GM19395 (cell line): ENCODE measurements around the gene DHDH.
"Not testable (repeated sequence)": the region's sequence is repeated elsewhere in the genome, so short reads cannot be mapped to it uniquely, and the experiment has no call there.

Experiments used
- ATAC-seq: cut with Tn5 transposase; IDR thresholded peaks from one replicate; pipeline ENCODE4 v1.9.1; 2021; ENCODE audit warnings: mild to moderate bottlenecking, moderate library complexity; ENCODE audit not compliant: unreplicated experiment

The DHDH gene

DNA sequence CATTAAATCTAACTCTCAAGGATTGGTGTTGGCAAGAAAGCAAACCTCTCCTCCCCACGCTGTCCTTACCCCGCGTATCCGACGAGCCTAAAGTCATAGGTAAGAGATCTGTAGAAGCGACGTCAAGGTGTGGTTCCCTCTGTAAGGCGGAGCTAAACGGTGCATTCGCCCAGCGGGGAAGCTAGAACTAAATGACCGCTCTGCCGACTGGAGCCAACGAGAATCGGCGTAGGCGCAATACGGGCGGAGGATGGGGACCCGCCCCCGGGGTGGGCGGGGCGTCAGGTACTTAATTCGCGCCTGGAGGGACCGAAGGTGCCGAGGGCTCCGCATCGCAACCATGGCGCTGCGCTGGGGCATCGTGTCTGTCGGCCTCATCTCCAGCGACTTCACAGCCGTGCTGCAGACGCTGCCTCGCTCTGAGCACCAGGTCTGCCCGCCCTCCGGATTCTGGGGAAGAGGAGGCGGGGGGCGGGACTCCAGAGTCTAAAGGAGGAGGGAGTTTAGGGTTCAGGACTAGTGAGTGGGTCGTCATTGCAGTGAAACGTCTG is at the start of gene DHDH:
TSS of gene DHDH (plus strand) at position 318 of the 551 bp plus-strand sequence. CDS start at position 341, 23 bp downstream.
- no peak for ATAC-seq

GRCh38 chr19:48883726-48884125 is 49.8 kb upstream of the DHDH start:
- ATAC-seq = no peak

DNA sequence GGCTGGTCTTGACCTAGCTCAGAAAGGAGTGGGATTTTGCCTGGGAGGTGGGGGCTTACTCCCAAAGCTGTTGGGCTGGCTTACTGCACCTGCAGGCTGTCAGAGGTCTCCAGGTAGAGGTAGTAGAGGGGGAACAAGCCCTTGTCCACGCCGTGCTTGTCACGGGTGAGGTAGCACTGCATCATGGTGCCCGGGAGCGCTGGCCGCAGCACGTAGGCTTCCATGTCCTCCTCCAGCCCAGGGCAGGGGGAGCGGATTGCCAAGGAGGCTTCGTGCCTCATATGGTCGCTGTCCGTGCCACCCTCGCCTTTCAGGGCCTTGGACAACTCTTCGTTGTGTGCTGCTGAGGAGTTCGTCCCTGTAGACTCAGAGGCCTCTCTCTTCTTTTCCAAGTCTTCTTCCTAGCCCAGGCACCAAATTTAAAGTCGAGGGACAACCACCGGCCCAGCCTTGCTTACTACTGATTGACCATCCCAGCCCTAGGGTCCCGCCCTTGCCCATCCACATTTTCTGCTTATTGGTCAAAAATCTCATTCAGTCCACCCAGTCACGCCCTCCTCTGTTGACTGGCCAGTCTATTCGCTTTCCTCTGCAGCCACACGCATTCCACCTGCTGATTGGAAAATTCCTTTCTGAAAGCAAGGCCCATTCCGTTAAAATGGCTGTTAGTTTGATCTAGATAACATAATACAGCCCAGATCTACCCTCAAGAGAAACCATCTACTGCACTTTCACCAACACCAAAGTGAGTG is 45.5 kb upstream of the DHDH start:
- no peak for ATAC-seq

DNA sequence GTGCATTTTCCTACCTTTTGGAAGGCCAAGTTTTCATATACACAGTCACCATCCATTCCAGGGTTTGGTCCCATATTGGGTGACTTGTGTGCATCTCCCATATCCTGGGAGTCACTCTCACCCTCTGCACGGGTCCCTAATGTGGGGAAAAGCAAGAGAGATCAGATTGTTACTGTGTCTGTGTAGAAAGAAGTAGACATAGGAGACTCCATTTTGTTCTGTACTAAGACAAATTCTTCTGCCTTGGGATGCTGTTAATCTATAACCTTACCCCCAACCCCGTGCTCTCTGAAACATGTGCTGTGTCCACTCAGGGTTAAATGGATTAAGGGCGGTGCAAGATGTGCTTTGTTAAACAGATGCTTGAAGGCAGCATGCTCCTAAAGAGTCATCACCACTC is 44.0 kb upstream of the DHDH start:
- not testable (repeated sequence) for ATAC-seq

GRCh38 chr19:48890551-48890950 is 42.9 kb upstream of the DHDH start:
- ATAC-seq = no peak

DNA sequence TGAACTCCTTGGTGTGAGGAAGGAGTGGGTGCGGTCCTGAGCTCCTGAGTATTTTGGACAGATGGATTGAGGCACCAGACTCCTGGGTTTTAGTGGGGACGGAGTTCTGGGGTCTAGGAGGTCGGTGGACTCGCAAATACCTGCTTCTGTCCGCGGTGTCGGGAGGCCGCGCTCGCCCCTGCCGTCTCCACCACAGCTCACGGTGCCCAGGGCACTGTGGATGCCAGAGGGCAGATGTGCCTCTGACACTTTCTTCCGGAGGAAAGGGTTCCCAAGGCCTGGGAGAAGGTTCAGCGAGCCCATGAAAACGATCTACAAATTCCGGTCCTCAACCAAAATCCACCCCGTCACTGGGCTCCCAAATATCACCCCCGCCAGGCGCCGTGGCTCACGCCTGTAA is 38.3 kb upstream of the DHDH start:
- no peak for ATAC-seq

DNA sequence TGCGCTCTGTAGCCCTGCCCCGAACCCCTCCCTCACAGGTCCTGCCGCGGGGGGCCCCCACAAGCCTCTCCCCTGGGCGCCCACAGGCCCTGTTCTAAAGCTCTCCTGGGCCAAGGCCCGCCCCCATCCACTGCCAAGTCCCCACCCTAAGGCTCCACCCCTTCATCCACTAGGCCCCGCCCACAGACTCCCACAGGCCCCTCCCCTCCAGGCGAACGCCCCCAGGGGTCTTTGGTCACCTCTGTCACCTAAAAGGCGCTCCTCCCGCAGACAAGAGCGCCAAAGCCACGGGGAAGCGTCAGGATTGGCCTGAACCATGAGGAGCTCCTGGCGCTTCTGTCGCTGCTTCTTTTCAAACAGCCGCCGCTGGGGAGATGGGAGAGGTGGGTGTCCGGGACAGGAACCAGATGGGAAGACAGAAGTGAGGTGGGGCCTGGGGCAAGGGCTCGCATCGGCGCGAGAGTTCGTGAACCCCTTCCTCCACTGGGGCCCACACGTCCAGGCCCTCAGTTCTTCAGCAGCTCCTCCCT is 37.2 kb upstream of the DHDH start:
- ATAC-seq = no peak

DNA sequence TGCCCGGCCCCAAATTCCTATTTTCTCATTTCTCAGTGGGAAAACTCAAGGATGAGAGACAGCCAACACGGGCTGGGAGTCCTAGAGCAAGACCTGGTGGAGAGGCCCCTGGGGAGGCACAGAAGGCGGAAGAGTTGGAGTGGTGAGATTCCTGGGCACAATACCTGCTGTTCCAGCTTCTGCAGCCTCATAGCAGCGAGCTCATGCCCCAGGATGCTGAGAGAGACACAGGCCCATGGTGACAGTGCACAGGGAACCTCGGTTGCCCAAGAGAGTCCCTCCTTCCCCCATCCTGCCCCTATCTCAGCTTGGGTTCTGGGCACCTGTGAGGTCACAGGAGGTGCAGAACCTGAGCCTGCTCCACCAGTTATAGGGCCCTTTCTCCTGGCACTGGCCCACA is 36.3 kb upstream of the DHDH start:
- no peak for ATAC-seq

- not testable (repeated sequence) for ATAC-seq
Observed at GRCh38 chr19:48899386-48899749, 34.1 kb upstream of the DHDH start.

DNA sequence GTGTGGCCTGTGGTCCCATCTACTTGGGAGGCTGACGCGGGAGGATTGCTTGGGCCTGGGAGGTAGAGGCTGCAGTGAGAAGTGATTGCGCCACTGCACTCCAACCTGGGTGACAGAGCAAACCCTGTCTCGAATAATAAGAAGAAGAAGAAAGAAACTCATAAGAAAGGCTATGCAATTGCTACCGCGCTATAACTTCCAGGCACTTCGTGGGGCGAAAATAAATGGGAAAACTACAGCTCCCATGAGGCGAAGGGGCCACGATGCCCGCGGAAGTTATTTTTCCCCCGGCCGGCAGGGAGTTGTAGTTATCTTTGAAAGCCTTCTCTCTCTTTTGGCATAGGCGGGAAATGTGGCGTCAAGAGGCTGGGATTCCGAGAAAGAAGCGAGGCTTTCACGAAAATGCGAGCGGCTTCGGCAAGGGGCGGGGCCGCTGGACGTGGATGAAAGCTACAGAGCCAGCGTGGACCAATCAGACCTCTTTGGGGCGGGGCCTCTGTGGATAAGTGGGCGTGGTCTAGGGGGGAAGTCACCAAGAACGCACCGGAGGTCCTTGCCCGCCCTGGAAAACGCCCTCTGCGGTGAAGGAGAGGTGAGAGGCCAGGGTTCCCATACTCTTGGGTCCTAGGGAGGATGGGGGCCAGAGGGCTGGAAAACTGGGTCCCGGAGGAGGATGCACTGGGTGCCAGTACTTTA is 33.6 kb upstream of the DHDH start, which contains the start of gene NUCB1:
TSS of gene NUCB1 (plus strand) at position 532 of the 696 bp plus-strand sequence. CDS start 485 bp downstream, outside the sequence.
- peak; percentile 89 for ATAC-seq

DNA sequence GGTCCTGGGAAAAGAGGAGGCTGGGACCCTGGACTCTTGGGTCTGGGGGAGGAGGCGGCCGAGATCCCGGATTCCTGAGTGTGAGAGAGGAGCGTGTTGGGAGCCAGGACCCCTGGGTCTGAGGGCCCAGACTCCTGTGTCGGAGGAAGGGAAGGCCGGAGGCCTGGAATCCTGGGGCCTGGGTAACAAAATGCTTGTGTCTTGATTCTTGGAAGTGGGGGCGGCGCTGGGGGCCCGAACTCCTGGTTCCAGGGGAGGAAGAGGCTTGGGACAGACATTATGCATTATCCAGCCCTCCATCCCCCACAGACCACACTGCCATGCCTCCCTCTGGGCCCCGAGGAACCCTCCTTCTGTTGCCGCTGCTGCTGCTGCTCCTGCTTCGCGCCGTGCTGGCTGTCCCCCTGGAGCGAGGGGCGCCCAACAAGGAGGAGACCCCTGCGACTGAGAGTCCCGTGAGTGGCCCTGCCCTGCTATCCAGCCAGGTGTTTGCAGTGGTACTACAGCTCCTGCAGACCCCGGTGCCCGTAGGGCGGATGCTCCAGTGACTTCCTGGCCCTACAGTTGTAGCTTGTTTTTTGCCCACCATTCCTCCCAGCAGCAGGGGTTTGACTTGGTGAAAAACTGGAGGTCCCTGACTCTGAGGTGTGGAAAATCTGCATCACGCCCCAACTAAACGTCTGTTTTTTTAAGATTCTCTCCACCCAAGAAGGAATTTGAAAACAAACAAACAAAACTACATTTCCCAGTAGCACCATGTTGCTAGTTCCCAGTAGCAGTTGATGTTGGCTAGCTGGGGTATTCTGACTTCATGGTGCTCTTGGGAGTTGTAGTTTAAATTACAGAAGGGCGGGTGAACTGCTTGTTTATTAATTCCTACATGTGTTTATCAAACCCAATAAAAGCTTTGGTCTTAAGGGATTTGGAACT is 32.8 kb upstream of the DHDH start:
- ATAC-seq = peak; percentile 15

GRCh38 chr19:48902291-48902690 is 31.2 kb upstream of the DHDH start:
- ATAC-seq = not testable (repeated sequence)

- ATAC-seq = not testable (repeated sequence)
Observed at GRCh38 chr19:48903788-48904187, 29.7 kb upstream of the DHDH start.

DNA sequence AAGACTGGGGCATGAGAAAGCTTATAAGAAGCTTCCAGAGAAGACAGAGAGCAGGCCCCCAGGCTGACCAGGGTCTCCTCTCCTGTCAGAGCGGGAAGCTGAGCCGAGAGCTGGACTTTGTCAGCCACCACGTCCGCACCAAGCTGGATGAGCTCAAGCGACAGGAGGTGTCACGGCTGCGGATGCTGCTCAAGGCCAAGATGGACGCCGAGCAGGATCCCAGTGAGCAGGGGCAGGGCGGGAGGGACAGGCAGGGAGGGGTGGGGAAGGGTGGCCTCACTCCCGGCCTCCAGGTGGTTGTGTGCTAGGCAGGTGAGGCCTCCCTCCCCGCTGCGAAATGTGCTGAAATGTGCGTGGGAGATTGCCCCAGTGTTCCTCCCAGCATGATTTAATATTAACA is 27.8 kb upstream of the DHDH start:
- no peak for ATAC-seq

DNA sequence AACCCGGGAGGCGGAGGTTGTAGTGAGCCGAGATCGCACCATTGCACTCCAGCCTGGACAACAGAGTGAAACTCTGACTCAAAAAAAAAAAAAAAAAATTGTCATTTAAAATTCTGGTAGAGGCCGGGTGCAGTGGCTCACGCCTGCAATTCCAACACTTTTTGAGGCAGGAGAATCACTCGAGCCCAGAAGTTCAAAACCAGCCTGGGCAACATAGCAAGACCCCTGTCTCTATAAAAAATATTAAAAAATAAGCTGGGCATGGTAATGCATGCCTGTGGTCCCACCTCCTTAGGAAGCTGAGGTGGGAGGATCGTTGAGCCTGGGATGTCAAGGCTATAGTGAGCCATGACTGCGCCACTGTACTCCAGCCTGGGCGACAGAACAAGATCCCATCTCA is 27.2 kb upstream of the DHDH start:
- ATAC-seq = no peak

DNA sequence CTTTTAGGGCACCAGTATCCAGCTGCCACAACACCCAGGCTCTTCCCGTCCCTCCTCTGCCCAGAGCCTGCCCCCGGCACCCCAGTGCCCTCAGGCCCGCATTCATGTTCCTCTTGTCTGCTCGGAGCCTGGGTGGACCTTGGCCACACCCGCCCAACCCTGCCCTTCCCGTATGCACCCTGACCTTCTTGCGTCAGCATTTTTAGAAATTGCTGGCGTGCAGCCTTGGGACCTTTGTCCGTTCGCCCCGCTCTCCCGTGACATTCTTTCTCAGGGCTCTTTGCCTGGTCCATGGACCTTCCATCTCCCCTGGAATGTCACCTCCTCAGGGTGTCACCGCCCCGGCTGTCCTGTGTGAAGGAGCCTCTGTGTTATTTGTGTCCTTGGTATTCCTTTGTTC is 25.8 kb upstream of the DHDH start:
- no peak for ATAC-seq

- ATAC-seq = not testable (repeated sequence)
Observed at GRCh38 chr19:48909424-48910077, 23.9 kb upstream of the DHDH start.

DNA sequence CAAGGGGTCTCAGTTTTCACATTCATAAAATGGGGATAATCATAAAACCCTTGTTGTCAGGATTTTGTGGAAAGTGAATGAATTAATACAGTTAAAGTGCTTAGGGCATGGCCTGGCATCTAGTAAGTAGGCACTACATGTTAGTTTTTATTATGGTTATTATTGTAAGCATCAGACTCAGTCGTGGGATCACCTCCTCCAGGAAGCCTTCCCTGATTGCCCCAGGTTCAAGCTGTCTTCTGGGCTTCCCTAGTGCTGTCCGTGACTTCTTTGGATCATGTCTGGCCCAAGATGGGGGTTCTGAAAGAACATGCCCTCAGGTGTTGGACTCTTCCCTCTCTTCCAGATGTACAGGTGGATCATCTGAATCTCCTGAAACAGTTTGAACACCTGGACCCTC is 22.7 kb upstream of the DHDH start:
- no peak for ATAC-seq

- ATAC-seq = no peak
Observed at GRCh38 chr19:48913114-48913889, 20.2 kb upstream of the DHDH start.
